ENCODE results near the gene NOMO2.
"Not testable (repeated sequence)": the region's sequence is repeated elsewhere in the genome, so short reads cannot be mapped to it uniquely, and the experiment has no call there.

Gene NOMO2

GRCh38 chr16:18384869-18385268 is 177.0 kb downstream of the NOMO2 start:
- not testable (repeated sequence) for H3K9ac ChIP-seq (ENCODE audit: low read depth, low read length); H3K4me1 ChIP-seq (ENCODE audit: control insufficient read depth, insufficient read depth, low read length); H3K27ac ChIP-seq (ENCODE audit: low read depth, low read length); H3K27me3 ChIP-seq (ENCODE audit: control insufficient read depth, insufficient read depth, low read length); H3K36me3 ChIP-seq (ENCODE audit: control insufficient read depth, insufficient read depth, low read length); H3K9me3 ChIP-seq (ENCODE audit: control insufficient read depth, insufficient read depth, low read length); H3K4me3 ChIP-seq (ENCODE audit: low read depth, low read length)

GRCh38 chr16:18384098-18384636 is 177.7 kb downstream of the NOMO2 start:
- H3K9me3 ChIP-seq (ENCODE audit: control insufficient read depth, insufficient read depth, low read length): not testable (repeated sequence)

DNA sequence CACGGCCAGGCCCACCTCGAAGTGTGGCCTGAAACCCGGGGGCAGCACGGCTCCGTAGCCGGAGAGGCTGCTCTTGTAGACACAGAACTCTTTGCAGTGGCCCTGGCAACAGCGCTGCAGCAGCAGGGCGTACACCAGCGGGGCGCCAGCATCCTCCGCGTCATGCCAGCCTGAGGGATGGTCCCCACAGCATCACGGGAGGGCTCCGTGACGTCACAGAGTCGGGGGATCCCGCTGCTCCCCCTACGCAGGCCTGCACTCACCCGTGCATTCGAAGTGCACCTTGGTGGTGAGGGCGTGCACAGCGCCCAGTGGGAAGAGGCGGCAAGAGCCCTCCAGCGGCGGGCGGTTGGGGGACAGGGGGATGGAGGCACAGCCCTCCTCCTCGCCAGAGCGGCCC is 179.2 kb downstream of the NOMO2 start:
- not testable (repeated sequence) for H3K4me3 ChIP-seq (ENCODE audit: low read depth, low read length); H3K36me3 ChIP-seq (ENCODE audit: control insufficient read depth, insufficient read depth, low read length); H3K9me3 ChIP-seq (ENCODE audit: control insufficient read depth, insufficient read depth, low read length); H3K9ac ChIP-seq (ENCODE audit: low read depth, low read length); H3K4me1 ChIP-seq (ENCODE audit: control insufficient read depth, insufficient read depth, low read length); H3K27ac ChIP-seq (ENCODE audit: low read depth, low read length); H3K27me3 ChIP-seq (ENCODE audit: control insufficient read depth, insufficient read depth, low read length)

More at GRCh38 chr16:18384098-18384636, 177.7 kb downstream of the NOMO2 start:
- not testable (repeated sequence) for H3K36me3 ChIP-seq (ENCODE audit: control insufficient read depth, insufficient read depth, low read length); H3K4me1 ChIP-seq (ENCODE audit: control insufficient read depth, insufficient read depth, low read length); H3K27me3 ChIP-seq (ENCODE audit: control insufficient read depth, insufficient read depth, low read length); H3K9ac ChIP-seq (ENCODE audit: low read depth, low read length); H3K4me3 ChIP-seq (ENCODE audit: low read depth, low read length); H3K27ac ChIP-seq (ENCODE audit: low read depth, low read length)

Data from HUES48 (cell line).